ENCODE data around the gene CDK4. TPM values are rescaled to one million over a fixed set of nuclear protein-coding genes. Genes with fewer than 3 reads are reported as not detected.

The CDK4 gene
- total and polyA plus RNA-seq, 2 of the 13 experiments (the other 11 are each of a cell fraction or from before 2014, with no cell fraction given): 191 to 209 TPM

DNA sequence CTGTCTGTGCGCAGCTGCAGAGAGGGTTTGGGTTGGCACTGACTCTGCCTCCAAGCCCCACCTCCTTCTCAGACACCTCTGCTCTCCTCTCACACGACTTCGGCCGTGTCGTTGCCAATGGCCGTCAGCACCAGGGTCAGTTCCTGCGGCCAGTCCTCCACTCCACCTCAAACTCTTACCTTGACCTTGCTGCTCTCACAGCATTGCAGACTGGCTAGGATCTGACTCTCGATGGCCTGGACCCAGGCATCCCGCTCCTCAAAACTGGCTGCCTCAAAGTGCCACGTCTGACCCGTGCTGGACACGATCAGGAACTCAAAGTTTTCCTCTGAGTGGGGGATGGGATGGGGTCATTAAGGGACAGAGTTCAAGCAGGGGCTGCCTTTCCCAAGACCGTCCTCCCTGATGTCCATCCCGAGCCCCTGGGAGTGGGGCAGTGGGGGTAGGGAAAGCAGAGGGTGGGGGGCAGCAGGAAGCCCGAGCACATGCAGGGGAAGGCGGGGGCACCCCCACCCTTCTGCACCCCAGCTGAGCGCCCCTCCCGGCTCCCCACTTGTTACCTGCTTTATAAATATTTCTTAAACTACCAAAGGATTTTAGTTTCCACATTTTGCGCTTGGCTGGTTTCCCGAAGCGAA lies 24.2 kb downstream of the CDK4 start:
- CTCF ChIA-PET (ENCODE audit: low intra/inter-chr PET ratio, low total read pairs): no interaction called here
- no peak overlapping the region for H3K27ac ChIP-seq (ENCODE audit: extremely low read length, insufficient read depth, low read length)
- no peak overlapping the region for H3K4me2 ChIP-seq (ENCODE audit: low read depth, low read length)
- no peak overlapping the region for H3K4me3 ChIP-seq (replicated peaks in 1 of 3; ENCODE audit: insufficient read depth in 1 of 3, low read depth in 2 of 3, low read length in 3 of 3)
- no peaks in the 10 kb centered on the region for H4K20me1 ChIP-seq (ENCODE audit: insufficient read depth, low read length)
- TF ChIP-seq, protein P1, sequence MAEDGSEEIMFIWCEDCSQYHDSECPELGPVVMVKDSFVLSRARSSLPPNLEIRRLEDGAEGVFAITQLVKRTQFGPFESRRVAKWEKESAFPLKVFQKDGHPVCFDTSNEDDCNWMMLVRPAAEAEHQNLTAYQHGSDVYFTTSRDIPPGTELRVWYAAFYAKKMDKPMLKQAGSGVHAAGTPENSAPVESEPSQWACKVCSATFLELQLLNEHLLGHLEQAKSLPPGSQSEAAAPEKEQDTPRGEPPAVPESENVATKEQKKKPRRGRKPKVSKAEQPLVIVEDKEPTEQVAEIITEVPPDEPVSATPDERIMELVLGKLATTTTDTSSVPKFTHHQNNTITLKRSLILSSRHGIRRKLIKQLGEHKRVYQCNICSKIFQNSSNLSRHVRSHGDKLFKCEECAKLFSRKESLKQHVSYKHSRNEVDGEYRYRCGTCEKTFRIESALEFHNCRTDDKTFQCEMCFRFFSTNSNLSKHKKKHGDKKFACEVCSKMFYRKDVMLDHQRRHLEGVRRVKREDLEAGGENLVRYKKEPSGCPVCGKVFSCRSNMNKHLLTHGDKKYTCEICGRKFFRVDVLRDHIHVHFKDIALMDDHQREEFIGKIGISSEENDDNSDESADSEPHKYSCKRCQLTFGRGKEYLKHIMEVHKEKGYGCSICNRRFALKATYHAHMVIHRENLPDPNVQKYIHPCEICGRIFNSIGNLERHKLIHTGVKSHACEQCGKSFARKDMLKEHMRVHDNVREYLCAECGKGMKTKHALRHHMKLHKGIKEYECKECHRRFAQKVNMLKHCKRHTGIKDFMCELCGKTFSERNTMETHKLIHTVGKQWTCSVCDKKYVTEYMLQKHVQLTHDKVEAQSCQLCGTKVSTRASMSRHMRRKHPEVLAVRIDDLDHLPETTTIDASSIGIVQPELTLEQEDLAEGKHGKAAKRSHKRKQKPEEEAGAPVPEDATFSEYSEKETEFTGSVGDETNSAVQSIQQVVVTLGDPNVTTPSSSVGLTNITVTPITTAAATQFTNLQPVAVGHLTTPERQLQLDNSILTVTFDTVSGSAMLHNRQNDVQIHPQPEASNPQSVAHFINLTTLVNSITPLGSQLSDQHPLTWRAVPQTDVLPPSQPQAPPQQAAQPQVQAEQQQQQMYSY (CRISPR knock-in tag; IDR thresholded peaks at IDR 0.05): no peak
- TF ChIP-seq, protein P2, sequence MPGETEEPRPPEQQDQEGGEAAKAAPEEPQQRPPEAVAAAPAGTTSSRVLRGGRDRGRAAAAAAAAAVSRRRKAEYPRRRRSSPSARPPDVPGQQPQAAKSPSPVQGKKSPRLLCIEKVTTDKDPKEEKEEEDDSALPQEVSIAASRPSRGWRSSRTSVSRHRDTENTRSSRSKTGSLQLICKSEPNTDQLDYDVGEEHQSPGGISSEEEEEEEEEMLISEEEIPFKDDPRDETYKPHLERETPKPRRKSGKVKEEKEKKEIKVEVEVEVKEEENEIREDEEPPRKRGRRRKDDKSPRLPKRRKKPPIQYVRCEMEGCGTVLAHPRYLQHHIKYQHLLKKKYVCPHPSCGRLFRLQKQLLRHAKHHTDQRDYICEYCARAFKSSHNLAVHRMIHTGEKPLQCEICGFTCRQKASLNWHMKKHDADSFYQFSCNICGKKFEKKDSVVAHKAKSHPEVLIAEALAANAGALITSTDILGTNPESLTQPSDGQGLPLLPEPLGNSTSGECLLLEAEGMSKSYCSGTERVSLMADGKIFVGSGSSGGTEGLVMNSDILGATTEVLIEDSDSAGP (CRISPR knock-in tag; IDR thresholded peaks at IDR 0.05; ENCODE audit: borderline replicate concordance): 0 out of 2 replicates have a peak, but pooled peaks have one; percentile 16
- TF ChIP-seq, protein P3, sequence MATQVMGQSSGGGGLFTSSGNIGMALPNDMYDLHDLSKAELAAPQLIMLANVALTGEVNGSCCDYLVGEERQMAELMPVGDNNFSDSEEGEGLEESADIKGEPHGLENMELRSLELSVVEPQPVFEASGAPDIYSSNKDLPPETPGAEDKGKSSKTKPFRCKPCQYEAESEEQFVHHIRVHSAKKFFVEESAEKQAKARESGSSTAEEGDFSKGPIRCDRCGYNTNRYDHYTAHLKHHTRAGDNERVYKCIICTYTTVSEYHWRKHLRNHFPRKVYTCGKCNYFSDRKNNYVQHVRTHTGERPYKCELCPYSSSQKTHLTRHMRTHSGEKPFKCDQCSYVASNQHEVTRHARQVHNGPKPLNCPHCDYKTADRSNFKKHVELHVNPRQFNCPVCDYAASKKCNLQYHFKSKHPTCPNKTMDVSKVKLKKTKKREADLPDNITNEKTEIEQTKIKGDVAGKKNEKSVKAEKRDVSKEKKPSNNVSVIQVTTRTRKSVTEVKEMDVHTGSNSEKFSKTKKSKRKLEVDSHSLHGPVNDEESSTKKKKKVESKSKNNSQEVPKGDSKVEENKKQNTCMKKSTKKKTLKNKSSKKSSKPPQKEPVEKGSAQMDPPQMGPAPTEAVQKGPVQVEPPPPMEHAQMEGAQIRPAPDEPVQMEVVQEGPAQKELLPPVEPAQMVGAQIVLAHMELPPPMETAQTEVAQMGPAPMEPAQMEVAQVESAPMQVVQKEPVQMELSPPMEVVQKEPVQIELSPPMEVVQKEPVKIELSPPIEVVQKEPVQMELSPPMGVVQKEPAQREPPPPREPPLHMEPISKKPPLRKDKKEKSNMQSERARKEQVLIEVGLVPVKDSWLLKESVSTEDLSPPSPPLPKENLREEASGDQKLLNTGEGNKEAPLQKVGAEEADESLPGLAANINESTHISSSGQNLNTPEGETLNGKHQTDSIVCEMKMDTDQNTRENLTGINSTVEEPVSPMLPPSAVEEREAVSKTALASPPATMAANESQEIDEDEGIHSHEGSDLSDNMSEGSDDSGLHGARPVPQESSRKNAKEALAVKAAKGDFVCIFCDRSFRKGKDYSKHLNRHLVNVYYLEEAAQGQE (IDR thresholded peaks at IDR 0.05; ENCODE audit: borderline replicate concordance in 1 of 2, low read depth in 1 of 2, low read length in 2 of 2): peak; percentile 74 to 91
- TF ChIP-seq ZNF264 (CRISPR knock-in tag; IDR thresholded peaks at IDR 0.05): no peak
- no peak for TF ChIP-seq ZNF20 (CRISPR knock-in tag; IDR thresholded peaks at IDR 0.05)
- peak; percentile 87 for TF ChIP-seq MIER2 (CRISPR knock-in tag; IDR thresholded peaks at IDR 0.05)
- TF ChIP-seq, protein P4, sequence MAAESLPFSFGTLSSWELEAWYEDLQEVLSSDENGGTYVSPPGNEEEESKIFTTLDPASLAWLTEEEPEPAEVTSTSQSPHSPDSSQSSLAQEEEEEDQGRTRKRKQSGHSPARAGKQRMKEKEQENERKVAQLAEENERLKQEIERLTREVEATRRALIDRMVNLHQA (CRISPR knock-in tag; IDR thresholded peaks at IDR 0.05): no peak
- no peak for TF ChIP-seq SNRNP70 (IDR thresholded peaks at IDR 0.05; ENCODE audit: low read depth, low read length)
- no peak for TF ChIP-seq FOXK1 (CRISPR knock-in tag; IDR thresholded peaks at IDR 0.05; ENCODE audit: borderline replicate concordance, low read depth)
- TF ChIP-seq, protein P5, sequence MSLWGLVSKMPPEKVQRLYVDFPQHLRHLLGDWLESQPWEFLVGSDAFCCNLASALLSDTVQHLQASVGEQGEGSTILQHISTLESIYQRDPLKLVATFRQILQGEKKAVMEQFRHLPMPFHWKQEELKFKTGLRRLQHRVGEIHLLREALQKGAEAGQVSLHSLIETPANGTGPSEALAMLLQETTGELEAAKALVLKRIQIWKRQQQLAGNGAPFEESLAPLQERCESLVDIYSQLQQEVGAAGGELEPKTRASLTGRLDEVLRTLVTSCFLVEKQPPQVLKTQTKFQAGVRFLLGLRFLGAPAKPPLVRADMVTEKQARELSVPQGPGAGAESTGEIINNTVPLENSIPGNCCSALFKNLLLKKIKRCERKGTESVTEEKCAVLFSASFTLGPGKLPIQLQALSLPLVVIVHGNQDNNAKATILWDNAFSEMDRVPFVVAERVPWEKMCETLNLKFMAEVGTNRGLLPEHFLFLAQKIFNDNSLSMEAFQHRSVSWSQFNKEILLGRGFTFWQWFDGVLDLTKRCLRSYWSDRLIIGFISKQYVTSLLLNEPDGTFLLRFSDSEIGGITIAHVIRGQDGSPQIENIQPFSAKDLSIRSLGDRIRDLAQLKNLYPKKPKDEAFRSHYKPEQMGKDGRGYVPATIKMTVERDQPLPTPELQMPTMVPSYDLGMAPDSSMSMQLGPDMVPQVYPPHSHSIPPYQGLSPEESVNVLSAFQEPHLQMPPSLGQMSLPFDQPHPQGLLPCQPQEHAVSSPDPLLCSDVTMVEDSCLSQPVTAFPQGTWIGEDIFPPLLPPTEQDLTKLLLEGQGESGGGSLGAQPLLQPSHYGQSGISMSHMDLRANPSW (CRISPR knock-in tag; IDR thresholded peaks at IDR 0.05; ENCODE audit: borderline replicate concordance): no peak
- 67% methylated on average over 17 of the region's 21 CpGs for WGBS (ENCODE audit: low lambda C conversion rate)
- H3K79me2 ChIP-seq (ENCODE audit: insufficient read depth, low read length): no peaks in the 10 kb centered on the region
- H3K9me3 ChIP-seq (ENCODE audit: low read length): no peaks in the 10 kb centered on the region
- FAIRE-seq: no peak
- ATAC-seq: no peak
- in situ Hi-C loops (cut with HindIII; ENCODE audit: extremely low pct_ligation_motif_present, low pct_unique_long_range_greater_than_20kb): no loop called here
- no TSS peak for BruUV-seq (replicated peaks)
- H3K36me3 ChIP-seq (replicated peaks in 1 of 2; ENCODE audit: control insufficient read depth in 1 of 2, insufficient read depth in 2 of 2, low read length in 2 of 2): no peaks in the 10 kb centered on the region
- H3K9ac ChIP-seq (ENCODE audit: insufficient read depth, low read depth, low read length): no peak overlapping the region
- H2AFZ ChIP-seq (ENCODE audit: low read length): no peak overlapping the region
- POLR2A ChIA-PET: no interaction called here
- peaks cover 2 to 33% of the 10 kb centered on the region in 2 experiments; a peak in 4 of 5 replicates for H3K27me3 ChIP-seq (ENCODE audit: control insufficient read depth in 1 of 2, insufficient read depth in 2 of 2, low read length in 2 of 2)
- H3K4me1 ChIP-seq (ENCODE audit: insufficient read depth, low read length): 0 out of 2 replicates have a peak, but pooled peaks cover 4% of the 10 kb centered on the region
- no peak for DNase-seq (ENCODE audit: low spot score)
- intact Hi-C loops (cut with micrococcal nuclease; ENCODE audit: unreplicated experiment): no loop called here
